GM23248 (cell line): ENCODE measurements around the gene ZNF280A. TPM values are rescaled to one million over a fixed set of nuclear protein-coding genes. Genes with fewer than 3 reads are reported as not detected.
"Not testable (repeated sequence)": the region's sequence is repeated elsewhere in the genome, so short reads cannot be mapped to it uniquely, and the experiment has no call there.

Source experiments
- DNase-seq: peaks from one replicate; pipeline ENCODE4 v3.0.0-alpha.2; 2015
- H2AFZ ChIP-seq: fragments of 200-600 bp; sonication (generic); 2 replicates; pipeline ENCODE4 v1.6.1; 2016; ENCODE audit warnings: antibody characterized with exemption
- H3F3A ChIP-seq: fragments of 200-600 bp; sonication (generic); 2 replicates; pipeline ENCODE4 v1.6.1; 2016; ENCODE audit warnings: mild to moderate bottlenecking, antibody characterized with exemption, mixed run types; ENCODE audit not compliant: insufficient read depth
- H3K27ac ChIP-seq: fragments of 200-600 bp; sonication (generic); 2 replicates; pipeline ENCODE4 v1.5.1; 2016; ENCODE audit warnings: mild to moderate bottlenecking
- H3K27me3 ChIP-seq: fragments of 200-600 bp; sonication (generic); replicated peaks from 2 replicates; pipeline ENCODE4 v1.6.1; 2016; ENCODE audit warnings: mild to moderate bottlenecking; ENCODE audit not compliant: insufficient read depth
- H3K36me3 ChIP-seq: fragments of 200-600 bp; sonication (generic); 2 replicates; pipeline ENCODE4 v1.6.1; 2016; ENCODE audit warnings: low read depth, mild to moderate bottlenecking
- H3K4me1 ChIP-seq: fragments of 200-600 bp; sonication (generic); 2 replicates; pipeline ENCODE4 v1.6.1; 2016; ENCODE audit warnings: mild to moderate bottlenecking; ENCODE audit not compliant: insufficient read depth
- H3K4me2 ChIP-seq: fragments of 200-600 bp; sonication (generic); one replicate; pipeline ENCODE4 v1.6.1; 2016; ENCODE audit warnings: mild to moderate bottlenecking; ENCODE audit not compliant: unreplicated experiment
- H3K4me3 ChIP-seq: fragments of 200-600 bp; sonication (generic); 2 replicates; pipeline ENCODE4 v1.5.1; 2016; ENCODE audit warnings: mild to moderate bottlenecking
- H3K79me2 ChIP-seq: fragments of 200-600 bp; sonication (generic); 2 replicates; pipeline ENCODE4 v1.6.1; 2016; ENCODE audit warnings: mild to moderate bottlenecking; ENCODE audit not compliant: insufficient read depth
- H3K9ac ChIP-seq: fragments of 200-600 bp; sonication (generic); 2 replicates; pipeline ENCODE4 v1.6.1; 2016; ENCODE audit warnings: mild to moderate bottlenecking
- H3K9me2 ChIP-seq: fragments of 200-600 bp; sonication (generic); 2 replicates; pipeline ENCODE4 v1.6.1; 2016; ENCODE audit warnings: mixed run types, mild to moderate bottlenecking, moderate library complexity; ENCODE audit not compliant: insufficient read depth
- H3K9me3 ChIP-seq: fragments of 200-600 bp; sonication (generic); one replicate; pipeline ENCODE4 v1.6.1; 2017; ENCODE audit warnings: low read depth
- H4K20me1 ChIP-seq: fragments of 200-600 bp; sonication (generic); 2 replicates; pipeline ENCODE4 v1.6.0; 2016; ENCODE audit not compliant: insufficient read depth
- EZH2 ChIP-seq: fragments of 200-600 bp; sonication (generic); IDR thresholded peaks from 2 replicates; pipeline ENCODE4 v1.6.1; 2018; ENCODE audit warnings: antibody characterized with exemption, mild to moderate bottlenecking; ENCODE audit not compliant: insufficient read depth, poor library complexity, severe bottlenecking
- EZH2phosphoT487 ChIP-seq: fragments of 200-600 bp; sonication (generic); IDR thresholded peaks from 2 replicates; pipeline ENCODE4 v1.6.1; 2018; ENCODE audit warnings: antibody characterized with exemption, moderate library complexity, mild to moderate bottlenecking, low read depth; ENCODE audit not compliant: insufficient read depth
- WGBS, 2 experiments: methylation state at CpG; one replicate each; pipeline ENCODE4 v1.1.6; 2015 to 2017; ENCODE audit warnings: low lambda C conversion rate in 2 of 2, low coverage in 1 of 2; ENCODE audit errors: missing lambda C conversion rate in 2 of 2; 5-methylcytosine and 5-hydroxymethylcytosine counted together
- in situ Hi-C: fragments of 300-500 bp; cut with MboI; formaldehyde crosslinking; loops from 2 replicates; pipeline ENCODE4 v1.15.0; 2020
- polyA plus RNA-seq: library from polyadenylated mRNA; unstranded; fragments of >200 nt; fragmentation: Nextera tagmentation; extraction: Ambion mirVana; gene quantifications from 2 replicates; pipeline ENCODE4 v1.2.1, GENCODE V29; 2016
- total RNA-seq: library from RNA; depleted of rRNA; stranded (reverse); fragments of >200 nt; shearing (Covaris generic); gene quantifications from 2 replicates; pipeline ENCODE4 v1.2.3, GENCODE V29; 2014

Gene ZNF280A
- total and polyA plus RNA-seq, 2 experiments from 2014 or later: not detected

DNA sequence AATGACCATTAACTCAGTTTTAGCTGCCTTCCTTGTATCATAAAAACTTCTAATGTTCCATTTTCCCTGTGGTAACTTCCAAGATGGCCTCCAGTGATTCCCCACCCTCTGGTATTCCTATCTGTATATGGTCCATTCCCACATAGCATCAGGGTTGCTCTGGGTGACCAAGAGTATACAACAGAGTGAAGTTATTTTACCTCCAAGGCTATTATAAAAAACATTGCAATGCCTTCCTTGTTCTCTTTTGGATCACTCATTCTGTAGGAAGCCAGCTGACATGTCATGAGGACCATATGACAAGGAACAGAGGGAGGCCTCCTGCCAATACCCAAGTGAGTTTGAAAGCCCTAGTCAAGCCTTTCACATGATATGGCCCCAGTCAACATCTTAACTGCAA is 41.6 kb downstream of the ZNF280A start:
- Histone ChIP-seq H3K9me3 (no peaks in the 10 kb centered on the region), H3K9me2 (no peaks in the 10 kb centered on the region), H3K4me1 (no peaks in the 10 kb centered on the region), H3K4me3 (no peak overlapping the region), H3K36me3 (no peaks in the 10 kb centered on the region), H3K9ac (no peak overlapping the region), H3K27me3 (peaks cover 9% of the 10 kb centered on the region), H3K4me2 (no peak overlapping the region), H2AFZ (no peak overlapping the region), H4K20me1 (no peaks in the 10 kb centered on the region), H3K79me2 (no peaks in the 10 kb centered on the region), H3F3A (no peaks in the 10 kb centered on the region), H3K27ac (no peak overlapping the region)
- no peak for DNase-seq
- in situ Hi-C loops: no loop called here
- no peak for TF ChIP-seq EZH2
- TF ChIP-seq EZH2phosphoT487: no peak

DNA sequence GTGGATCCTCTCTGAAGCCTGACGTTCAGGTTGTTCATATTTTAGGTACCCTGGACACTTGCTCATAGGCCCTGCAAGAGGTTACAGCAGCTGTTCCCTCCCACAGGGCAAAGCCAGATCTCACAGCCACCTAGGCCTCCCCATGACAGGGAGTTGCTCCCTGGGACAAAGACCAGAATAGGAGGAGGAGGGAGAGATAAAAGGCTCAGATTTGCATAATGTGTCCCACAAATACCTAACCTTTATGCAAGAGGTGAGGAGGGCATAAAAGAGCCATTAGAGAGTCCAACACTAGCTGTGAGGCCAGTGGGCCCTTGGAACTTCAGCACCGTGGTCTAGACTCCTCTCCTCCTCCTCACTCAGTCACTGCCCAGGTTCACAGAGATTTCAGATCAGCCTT is 45.3 kb downstream of the ZNF280A start:
- Histone ChIP-seq H3K4me1 (no peaks in the 10 kb centered on the region), H3K9ac (no peak overlapping the region), H3K27ac (no peak overlapping the region), H3K4me2 (no peak overlapping the region), H2AFZ (no peak overlapping the region), H3K9me2 (no peaks in the 10 kb centered on the region), H3K4me3 (no peak overlapping the region), H3F3A (no peaks in the 10 kb centered on the region), H3K9me3 (no peaks in the 10 kb centered on the region), H3K36me3 (no peaks in the 10 kb centered on the region), H3K79me2 (no peaks in the 10 kb centered on the region), H3K27me3 (peaks cover 11% of the 10 kb centered on the region), H4K20me1 (no peaks in the 10 kb centered on the region)
- no peak for DNase-seq
- 29 to 56% methylated on average over 2 of the region's 2 CpGs for WGBS, 2 experiments
- in situ Hi-C loops: no loop called here
- TF ChIP-seq EZH2 (no peak), EZH2phosphoT487 (no peak)

DNA sequence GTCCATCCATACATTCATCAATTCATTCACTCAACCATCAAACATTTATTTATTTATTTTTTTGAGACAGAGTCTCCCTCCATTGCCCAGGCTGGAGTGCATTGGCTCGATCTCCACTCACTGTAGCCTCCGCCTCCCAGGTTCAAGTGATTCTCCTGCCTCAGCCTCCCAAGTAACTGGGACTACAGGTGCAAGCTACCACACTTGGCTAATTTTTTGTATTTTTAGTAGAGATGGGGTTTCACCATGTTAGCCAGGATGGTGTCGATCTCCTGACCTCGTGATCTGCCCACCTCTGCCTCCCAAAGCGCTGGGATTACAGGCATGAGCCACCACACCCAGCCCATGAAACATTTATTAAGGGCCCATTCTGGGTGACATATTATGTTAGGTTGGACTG is 49.0 kb downstream of the ZNF280A start:
- in situ Hi-C loops, H3K27ac ChIP-seq, H3K79me2 ChIP-seq, H3K4me1 ChIP-seq, H3K4me2 ChIP-seq, H3K4me3 ChIP-seq, H3F3A ChIP-seq, H3K9me3 ChIP-seq, H3K9me2 ChIP-seq, H3K36me3 ChIP-seq, DNase-seq, H3K9ac ChIP-seq, H4K20me1 ChIP-seq, H2AFZ ChIP-seq: not testable (repeated sequence)
- H3K27me3 ChIP-seq: peaks cover 14% of the 10 kb centered on the region
- 54 to 55% methylated on average over 5 of the region's 5 CpGs for WGBS, 2 experiments

DNA sequence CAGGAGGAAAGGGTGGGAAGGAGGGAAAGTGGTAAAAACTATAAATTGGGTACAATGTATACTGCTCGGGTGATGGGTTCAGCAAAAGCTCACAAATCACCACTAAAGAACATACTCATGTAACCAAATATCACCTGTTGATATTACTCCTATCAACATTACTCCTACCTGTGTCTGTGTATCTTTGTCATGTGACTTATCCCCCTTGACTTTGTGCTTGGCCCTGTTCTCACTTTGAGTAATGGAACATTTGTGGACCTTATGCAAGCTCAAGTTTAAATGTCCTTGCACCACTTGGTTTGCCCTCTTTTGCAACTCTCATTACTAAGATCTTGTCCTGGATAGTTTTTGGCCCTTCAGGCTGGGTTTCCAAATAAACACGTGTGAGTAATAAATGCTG is 50.5 kb downstream of the ZNF280A start:
- H4K20me1 ChIP-seq: no peaks in the 10 kb centered on the region
- H3K4me3 ChIP-seq: no peak overlapping the region
- H3K9me2 ChIP-seq: no peaks in the 10 kb centered on the region
- H2AFZ ChIP-seq: no peak overlapping the region
- H3K9ac ChIP-seq: no peak overlapping the region
- H3K36me3 ChIP-seq: no peaks in the 10 kb centered on the region
- in situ Hi-C loops: no loop called here
- no peak for DNase-seq
- H3K27me3 ChIP-seq: peaks cover 20% of the 10 kb centered on the region
- H3K27ac ChIP-seq: no peak overlapping the region
- H3K79me2 ChIP-seq: no peaks in the 10 kb centered on the region
- WGBS, 2 experiments: 35 to 39% methylated on average over 2 of the region's 2 CpGs
- no peaks in the 10 kb centered on the region for H3F3A ChIP-seq
- no peaks in the 10 kb centered on the region for H3K9me3 ChIP-seq
- no peaks in the 10 kb centered on the region for H3K4me1 ChIP-seq
- no peak for TF ChIP-seq EZH2phosphoT487
- no peak for TF ChIP-seq EZH2
- H3K4me2 ChIP-seq: no peak overlapping the region

DNA sequence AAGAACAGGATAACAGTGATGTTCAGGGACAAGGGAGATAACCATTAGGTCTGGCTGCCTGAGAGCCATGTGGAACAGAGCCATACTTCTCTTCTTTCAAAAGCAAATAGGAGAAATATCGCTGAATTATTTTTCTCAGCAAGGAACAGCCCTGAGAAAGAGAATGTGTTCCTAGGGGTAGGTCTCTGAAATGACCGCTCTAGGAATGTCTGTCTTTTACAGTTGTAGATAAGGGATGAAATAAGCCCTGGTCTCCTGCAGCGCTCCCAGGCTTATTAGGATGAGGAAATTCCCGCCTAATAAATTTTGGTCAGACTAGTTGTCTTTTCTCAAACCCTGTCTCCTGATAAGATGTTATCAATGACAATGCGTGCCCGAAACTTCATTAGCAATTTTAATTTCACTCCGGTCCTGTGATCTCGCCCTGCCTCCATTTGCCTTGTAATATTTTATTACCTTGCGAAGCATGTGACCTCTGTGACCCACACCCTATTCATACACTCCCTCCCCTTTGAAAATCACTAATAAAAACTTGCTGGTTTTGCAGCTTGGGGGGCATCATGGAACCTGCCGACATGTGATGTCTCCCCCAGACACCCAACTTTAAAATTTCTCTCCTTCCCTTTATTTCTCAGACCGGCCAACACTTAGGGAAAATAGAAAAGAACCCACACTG is 51.1 kb downstream of the ZNF280A start:
- H2AFZ ChIP-seq, H3K4me1 ChIP-seq, H3F3A ChIP-seq, in situ Hi-C loops, H3K27ac ChIP-seq, H3K4me3 ChIP-seq, H3K79me2 ChIP-seq, H3K4me2 ChIP-seq, H4K20me1 ChIP-seq, DNase-seq, H3K9me3 ChIP-seq, H3K36me3 ChIP-seq, H3K9ac ChIP-seq, H3K9me2 ChIP-seq: not testable (repeated sequence)
- peaks cover 17% of the 10 kb centered on the region for H3K27me3 ChIP-seq
- 58 to 61% methylated on average over 11 of the region's 11 CpGs for WGBS, 2 experiments
